RKO (cell line): ENCODE measurements around the gene TMEM101.
"Not testable (repeated sequence)": the region's sequence is repeated elsewhere in the genome, so short reads cannot be mapped to it uniquely, and the experiment has no call there.

Experiments used
- DNase-seq: peaks from one replicate; pipeline ENCODE4 v3.0.0-alpha.2; 2016; ENCODE audit warnings: low spot score

Gene TMEM101

DNA sequence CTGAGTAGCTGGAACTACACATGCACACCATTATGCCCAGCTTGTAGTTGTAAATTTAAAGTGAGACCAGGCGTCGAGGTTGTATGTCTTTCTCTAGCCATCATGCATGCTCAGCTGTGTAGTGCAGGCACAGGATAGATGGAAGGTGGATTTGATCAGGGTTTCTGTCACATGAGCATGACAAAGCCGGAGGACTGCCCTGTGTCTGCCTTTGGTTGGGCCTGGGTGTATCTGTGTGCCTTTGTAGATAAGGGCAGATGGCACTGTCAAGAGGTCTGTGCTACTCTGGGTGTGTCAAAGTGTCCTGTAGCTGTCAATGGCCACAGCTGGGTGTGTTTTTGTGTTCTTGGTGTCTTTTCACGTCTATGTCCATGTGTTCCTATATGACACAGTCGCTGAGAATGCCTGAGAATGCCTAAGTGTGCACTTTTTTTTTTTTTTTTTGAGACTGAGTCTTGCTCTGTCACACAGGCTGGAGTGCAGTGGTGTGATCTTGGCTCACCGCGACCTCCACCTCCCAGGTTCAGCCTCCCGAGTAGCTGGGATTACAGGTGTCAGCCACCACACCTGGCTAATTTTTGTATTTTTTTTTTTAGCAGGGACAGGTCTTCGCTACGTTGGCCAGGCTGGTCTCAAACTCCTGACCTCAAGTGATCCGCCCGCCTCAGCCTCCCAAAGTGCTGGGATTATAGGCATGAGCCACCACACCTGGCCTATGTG lies 14.5 kb downstream of the TMEM101 start:
- no peak for DNase-seq

DNA sequence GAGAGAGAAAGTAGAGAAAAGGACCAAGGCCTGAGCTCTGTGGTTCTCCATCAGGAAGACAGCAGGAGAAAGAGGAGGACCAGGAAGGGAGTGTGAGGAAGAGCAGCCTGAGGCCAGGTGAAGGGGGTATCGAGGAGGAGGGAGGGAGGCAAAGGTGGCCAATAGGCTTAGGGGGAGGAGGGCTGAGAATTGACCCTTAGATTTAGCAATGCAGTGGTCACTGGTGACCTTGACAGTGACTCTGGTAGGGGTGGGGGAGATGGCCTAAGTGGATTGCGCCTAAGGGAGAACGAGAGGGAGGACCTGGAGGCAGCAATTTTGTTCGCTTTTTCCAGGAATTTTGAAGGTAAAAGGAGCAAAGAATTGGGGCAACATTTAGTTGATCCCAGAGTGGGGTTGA lies 15.7 kb downstream of the TMEM101 start:
- DNase-seq, result no peak

DNA sequence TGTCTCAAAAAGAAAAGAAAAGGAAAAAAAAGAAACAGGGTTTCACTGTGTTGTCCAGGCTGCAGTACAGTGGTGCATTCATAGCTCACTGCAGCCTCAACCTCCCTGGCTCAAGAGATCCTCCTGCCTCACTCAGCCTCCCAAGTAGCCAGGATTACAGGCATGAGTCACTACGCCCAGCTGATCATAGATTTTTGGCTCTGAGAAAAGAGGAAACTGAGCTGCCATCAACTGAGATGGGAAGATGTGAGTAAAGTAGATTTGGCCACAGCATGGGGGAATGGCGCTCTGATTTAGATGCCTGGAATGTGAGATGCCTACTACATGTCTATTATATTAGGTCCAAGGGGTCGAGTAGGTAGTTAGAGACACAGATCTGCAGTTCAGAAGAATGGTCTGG lies 16.2 kb downstream of the TMEM101 start:
- DNase-seq, result no peak

DNA sequence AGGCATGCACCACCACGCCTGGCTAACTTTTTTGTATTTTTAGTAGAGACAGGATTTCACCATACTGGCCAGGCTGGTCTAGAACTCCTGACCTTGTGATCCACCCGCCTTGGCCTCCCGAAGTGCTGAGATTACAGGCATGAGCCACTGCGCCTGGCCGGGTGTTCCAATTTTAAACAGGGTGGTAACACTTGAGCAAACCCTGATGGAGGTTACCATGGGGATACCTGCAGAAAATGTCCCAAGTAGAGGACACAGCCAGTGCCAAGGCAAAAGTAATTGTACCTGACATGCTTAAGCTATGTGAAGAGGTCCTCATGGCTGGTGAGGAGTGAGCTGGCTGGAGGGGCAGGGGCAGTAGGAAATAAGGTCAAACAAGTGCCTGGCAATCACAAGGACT lies 17.6 kb downstream of the TMEM101 start:
- DNase-seq, result not testable (repeated sequence)

DNA sequence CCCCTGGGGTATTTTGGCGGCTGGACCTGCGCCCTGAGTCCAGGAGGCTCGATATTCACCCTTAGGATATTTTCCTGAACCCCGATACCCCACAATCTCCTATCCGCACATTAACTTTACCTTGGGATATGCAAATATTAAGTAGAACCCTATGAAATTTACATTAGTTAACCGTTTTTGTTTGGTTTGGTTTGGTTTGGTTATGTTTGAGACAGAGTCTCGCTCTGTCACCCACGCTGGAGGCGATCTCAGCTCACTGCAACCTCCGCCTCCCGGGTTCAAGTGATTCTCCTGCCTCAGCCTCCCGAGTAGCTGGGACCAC lies 19.7 kb downstream of the TMEM101 start:
- DNase-seq, result no peak

DNA sequence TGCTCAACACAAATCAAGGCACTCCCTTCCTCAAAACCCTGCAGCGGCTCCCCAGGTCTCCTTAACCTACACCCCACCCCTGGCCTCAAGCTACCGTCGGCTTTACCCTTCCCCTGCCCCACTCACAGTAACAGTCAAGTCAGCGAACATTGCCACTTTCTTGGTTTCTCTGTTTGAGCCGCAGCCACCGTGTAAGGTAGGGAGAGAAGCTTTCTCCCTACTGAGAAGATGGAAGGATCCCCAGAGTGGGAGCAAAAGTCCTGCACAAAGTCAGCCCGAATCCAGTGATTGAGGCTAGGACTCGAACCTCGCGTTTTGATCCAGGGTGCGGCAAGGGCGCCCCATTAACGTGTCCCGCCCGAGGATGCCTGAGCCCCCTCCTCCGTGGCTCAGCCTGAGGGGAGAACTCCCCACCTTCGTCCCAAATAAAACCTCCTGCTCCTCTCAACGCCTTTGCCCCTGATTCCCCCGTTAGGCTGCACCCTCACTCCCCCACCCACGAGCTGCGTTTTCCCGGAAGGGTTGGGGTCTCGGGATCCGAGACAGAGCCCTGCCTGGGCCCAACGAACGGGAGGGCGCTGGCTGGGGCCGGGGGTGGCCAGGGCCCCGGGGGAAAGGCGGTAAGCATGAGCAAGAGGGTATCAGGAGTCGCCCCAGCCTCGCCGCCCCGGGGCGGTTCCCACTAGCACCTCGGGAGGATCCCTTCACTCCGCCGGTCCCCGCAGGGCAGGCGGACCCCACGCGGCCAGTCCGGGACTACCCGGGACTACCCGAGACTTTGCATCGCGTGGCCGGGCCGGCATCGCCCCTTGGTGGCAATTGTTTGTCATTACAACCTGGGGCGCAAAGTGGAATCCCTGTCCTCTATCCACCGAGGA lies 20.3 kb downstream of the TMEM101 start:
- DNase-seq, result peak; percentile 48

DNA sequence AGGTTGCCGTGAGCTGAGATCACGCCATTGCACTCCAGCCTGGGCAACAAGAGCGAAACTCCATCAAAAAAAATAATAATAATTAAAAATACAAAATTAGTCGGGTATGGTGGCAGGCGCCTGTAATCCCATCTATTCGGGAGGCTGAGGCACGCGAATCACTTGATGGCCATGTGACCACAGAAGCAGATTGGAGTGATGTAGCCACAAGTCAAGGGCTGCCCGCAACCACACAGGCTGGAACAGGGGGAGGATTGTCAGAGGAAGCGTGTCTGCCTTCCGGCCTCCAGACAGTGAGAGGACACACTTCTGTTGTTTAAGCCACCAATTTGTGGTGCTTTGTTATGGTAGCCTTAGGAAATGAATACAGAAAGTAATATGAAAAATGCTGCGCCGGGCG lies 22.1 kb downstream of the TMEM101 start:
- no peak for DNase-seq

DNA sequence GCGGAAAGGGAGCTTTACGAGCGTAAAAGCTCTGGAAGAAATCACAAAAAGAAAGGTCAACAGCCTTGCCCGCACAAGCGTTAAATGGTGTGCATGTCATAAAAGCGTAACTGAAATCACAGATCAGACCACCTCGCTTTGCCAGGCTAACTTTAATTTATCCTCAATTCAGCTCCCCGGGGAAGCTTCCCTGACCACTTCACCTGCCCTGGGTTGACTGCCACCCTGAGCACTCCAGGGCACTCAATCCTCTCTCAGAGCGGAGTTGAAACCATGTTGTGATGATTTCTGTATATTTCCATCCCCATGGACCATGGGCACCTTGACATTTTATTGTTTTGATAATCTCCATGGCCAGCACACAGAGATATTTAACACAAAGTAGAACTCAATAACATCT lies 26.5 kb downstream of the TMEM101 start:
- DNase-seq, result no peak

DNA sequence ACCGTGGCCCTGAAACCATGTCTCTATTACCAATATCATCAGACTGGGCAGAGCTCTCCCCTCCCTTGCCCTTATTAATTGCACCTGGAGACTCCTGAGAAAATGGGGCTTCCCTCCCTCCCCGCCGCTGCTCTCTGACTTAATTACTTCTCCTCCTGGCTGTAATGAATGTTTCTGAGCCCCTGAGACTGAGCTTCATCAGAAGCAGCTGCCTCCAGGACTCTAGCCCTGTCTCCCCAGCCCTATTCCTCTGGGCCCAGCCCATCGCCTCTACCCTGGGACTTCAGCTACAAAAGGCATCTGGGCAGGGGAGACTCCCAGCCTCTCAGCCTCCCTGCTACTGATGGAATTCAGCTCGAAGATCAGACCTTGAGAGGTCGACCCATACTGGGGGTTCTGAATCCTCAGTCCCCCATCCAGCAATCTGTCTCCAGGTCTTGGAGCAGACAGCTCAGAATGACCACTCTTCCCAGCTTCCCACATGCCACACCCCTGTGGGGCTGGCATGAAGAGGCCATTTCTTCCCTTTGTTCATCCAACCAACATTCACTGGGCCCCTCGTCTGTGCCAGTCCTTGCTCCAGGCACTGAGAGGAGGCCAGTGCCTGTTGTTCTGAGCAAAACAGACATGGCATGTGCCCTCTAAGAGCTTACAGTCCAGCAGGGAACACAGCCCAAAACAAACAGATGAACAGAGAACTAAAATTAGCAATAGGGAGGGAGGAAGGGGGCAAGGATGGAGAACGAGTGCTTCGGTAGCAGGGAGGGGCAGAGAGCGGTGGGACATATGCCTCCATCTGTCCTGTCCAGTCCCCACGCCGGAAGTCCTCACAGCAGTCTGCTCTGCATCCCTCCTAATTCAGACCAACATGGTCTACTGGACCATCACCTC lies 27.4 kb downstream of the TMEM101 start:
- no peak for DNase-seq

DNA sequence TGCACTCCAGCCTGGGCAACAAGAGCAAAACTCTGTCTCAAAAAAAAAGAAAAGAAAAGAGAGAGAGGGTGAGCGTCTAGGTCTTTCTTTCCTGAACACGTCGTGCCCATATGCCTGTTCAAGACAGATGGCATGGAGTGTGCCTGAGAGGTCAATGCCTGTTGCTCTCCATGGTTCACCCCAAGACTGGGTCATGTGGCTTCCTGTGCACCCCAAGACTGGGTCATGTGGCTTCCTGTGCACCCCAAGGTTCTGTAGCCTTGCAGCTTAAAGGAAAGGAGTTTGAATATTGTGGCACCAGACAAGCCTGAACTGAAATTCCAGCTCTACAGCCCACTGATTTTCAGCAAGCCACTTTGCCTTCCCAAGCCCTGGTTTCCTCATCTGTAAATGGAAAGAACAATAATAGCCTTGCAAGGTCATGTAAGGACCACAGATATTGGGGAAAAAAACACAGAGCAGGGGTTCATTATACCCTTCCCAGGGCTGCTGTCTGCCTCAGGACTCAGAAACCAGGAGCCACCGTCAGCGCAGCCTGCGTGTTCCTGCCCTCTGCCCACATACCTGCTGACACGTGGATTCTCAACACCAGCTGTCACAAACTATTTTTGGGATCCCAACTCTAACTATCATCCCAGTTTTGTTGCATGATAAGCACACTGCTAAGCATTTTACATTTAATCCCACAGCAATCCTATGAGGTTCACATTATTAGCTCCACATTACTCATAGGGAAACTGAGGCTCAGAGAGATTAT lies 28.4 kb downstream of the TMEM101 start:
- no peak for DNase-seq

DNA sequence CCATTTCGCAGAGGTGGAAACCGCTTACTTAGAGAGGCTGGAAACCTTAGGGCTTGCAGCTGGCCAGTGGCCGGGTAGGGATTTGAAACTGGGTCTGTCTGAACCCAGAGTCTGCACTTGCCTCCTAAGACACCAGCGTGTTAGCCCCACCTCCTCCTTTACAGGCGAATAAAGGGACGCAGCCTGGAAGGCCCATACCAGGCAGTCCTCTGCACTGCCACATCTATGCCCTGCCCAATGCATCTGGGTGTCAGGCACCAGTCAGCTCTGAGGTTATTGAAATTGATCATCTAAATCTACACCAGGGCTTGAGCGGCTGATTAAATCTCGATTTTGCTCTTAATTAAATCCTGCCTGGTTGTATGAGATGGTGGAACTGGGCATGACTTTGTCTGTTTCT lies 30.2 kb downstream of the TMEM101 start:
- no peak for DNase-seq

DNA sequence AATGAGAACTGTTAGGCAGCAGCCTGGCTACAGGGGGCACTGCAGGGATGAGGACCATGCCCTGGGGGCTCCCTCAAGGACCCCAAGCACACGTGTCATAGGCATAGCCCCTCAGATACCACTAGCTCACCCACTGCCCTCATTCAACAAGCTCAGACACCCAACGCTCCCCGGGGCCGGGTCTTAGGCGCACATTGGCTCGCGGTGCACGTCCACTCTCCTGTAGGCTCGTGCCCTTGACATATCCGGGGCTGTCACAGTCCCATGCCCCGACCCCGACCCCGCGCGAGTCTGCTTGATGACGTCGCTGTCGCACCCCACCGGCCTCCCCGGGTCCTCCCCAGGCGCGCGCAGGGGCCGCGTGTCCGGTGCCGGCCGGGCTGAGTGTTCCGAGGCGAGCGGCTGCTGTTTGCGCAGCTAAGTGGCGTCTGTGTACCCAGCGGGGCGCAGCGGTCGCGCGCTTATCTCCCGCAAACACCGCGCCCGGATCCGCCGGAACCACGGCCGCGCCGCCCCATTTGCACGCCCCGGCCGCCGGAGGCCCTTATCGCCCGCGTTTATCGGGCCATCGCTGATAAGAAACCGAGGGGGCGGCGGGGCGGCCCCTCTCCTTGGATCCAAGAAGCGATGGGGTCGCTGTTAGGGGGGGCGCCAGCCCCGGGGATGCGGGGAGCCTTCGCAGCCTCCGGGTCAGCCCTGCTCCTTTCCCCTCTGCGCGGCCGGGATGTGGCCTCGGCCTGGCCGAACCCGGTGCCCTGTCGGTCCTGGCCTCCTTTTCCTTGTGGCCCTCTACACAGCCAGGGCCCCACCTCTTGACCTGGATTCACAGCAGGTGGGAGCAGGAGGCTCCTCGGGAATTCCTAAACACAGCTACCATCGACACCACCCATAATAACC lies 31.0 kb downstream of the TMEM101 start:
- DNase-seq, result no peak

DNA sequence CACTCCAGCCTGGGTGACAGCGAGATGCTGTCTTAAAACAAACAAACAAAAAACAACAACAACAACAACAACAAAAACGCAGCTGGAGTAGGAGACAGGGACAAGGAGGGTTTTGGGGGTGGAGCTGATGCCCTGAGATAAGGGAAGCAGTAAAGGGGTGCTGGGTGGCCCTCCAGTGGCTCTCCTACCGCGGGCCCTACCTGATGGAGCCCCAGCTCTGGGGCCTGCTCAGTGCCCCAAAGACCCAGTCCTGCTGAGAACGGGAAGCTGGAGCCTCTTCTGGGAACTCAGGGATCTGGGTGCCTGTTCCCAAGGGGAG lies 31.6 kb downstream of the TMEM101 start:
- no peak for DNase-seq

DNA sequence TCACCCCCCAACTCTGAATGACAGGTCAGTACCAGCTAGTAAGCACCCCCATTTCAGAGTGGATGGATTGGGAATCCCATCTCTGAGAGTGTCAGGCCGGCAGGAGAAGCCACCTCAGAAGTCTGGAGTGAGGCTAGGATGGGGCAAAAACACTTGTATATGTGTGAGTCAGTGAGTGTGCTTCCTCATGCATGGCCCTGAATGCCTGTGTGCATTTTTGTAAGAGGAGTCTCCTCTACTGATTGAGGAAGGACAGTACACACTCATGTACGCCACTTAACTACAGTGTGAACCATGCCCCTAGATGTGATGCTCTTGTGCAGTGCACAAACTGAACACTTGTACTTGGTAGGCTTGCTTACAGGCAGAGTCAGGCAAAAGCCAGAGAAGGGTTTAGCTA lies 32.6 kb downstream of the TMEM101 start:
- no peak for DNase-seq

DNA sequence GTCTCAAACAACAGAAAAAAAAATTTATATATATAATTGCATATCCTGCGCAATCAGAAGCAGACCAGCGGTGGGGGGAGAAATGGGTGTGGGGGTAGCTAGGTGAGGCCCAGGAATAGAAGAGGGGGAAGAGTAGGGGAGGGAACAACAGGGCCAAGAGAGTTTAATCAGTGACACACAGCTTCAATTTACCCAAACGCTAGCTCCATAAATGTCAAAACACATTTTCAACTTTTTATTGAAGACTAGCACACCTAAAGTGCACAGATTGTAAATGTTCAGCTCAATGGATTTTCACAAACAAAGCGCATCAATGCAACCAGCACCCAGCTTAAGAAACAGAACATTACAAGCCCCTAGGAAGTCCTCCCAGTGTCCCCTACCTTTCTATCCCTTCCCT lies 35.1 kb downstream of the TMEM101 start:
- no peak for DNase-seq

DNA sequence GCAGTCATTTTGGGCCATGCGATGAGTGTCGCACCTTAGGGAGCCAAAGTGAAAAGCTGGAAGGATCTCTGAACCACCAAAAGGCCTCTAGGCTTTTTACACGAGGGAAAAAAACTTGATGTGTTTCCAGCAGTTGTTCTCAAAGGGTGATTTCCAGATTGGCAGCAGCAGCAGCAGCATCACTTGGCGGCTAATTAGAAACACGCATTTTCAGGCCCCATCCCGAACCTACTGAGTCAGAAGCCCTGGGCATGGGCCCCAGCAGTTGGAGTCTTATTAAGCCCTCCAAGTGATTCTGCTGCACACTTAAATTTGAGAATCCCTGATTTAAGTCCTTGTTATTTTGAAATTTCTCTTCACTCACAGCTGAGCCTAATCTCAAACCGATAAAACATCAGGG lies 35.8 kb downstream of the TMEM101 start:
- no peak for DNase-seq

DNA sequence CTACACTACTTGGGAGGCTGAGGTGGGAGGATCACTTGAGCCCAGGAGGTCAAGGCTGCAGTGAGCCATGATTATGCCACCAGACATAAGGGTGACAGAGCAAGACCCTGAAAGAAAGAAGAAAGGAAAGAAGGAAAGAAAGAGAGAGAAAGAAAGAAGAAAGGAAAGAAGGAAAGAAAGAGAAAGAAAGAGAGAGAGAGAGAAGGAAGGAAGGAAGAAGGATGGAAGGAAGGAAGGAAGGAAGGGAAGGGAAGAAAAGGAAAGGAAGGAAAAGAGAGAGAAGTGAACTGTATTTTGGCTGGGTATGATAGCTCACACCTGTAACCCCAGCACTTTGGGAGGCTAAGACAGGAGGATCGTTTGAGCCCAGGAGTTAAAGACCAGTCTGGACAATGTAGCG lies 36.7 kb downstream of the TMEM101 start:
- DNase-seq, result no peak

DNA sequence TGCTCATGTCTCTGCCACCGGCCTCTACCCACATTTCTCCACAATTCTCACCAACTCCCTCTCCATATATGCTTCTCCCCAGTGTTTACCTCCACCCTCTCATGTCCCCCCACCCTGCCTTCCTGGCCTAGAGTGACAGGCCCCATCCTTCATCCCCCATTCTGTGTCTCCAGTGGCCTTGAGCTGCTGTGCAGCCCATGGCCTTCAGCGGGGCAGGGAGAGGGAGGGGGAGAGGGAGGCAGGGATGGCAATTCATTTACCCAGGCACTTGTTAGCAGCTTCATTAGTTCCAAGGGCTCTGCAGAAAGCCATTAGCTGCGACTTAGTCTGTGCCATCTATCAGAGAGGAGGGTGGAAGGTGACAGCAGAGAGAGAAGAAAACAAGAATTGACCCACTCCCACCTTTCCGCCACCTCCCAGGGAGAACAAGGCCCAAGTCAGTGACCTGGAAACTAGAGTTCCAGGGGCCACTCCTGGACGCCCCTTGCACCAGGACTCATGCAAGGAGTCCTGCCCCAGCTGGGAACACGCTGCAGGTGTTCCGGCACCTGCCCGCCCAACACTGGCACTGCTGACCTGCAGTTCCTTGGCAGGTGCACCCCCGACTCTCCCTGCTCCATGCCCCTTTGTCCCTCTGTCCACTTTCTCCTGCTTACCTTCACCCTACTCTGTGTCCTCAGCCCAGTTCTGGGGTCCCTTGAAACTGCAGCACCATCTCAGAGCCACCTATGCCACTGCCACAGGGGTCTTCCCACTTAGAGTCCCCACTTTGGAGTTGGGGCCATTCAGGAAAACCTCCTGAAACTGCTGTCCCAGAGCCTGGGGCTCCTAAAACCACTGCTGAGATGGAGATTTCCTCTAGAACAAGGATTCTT lies 37.6 kb downstream of the TMEM101 start:
- no peak for DNase-seq

DNA sequence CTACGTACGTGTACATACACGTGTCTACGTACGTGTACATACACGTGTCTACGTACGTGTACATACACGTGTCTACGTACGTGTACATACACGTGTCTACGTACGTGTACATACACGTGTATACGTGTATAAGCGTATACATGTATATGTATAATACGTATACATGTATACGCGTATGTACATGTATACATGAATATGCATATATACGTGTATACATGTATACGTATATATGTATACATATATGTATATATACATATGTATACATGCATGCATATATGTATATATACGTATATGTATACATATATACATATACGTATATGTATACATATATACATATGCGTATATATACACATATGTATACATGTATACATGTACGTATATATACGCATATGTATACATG lies 38.9 kb downstream of the TMEM101 start:
- DNase-seq, result no peak
